ENCODE measurements around the gene DSCAML1. TPM values are rescaled to one million over a fixed set of nuclear protein-coding genes. Genes with fewer than 3 reads are reported as not detected.

The DSCAML1 gene
- total RNA-seq, 1 experiment from 2014 or later, result 0.90 TPM

DNA sequence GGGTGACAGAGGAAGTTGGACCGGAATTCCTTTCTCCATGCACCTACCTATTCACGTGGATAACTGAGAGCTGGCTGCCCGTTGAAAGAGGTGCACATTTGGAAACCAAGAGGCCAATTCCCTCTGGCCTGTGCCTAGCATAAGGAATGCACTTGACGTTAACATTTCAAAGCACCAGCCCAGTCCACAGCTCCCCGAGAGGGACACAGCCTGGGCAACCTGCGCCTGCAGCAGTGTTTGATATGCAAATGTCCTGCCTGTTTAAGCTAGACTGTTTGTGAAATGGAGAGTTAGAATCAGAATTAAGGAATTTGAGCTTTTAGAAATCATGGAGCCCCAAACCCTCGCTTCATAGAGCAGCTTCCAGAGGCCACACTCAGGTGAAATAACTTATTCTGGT is 126.1 kb downstream of the DSCAML1 start:
- H3K36me3 Mint-ChIP-seq, result no peaks in the 10 kb centered on the region
- peak overlapping the region; percentile 29; the same call in 1 of the 2 replicates for H3K4me3 Mint-ChIP-seq
- H3K4me1 Mint-ChIP-seq, result peaks cover 45% of the 10 kb centered on the region
- TF ChIP-seq, protein P1, sequence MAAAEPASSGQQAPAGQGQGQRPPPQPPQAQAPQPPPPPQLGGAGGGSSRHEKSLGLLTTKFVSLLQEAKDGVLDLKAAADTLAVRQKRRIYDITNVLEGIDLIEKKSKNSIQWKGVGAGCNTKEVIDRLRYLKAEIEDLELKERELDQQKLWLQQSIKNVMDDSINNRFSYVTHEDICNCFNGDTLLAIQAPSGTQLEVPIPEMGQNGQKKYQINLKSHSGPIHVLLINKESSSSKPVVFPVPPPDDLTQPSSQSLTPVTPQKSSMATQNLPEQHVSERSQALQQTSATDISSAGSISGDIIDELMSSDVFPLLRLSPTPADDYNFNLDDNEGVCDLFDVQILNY (CRISPR knock-in tag; IDR thresholded peaks at IDR 0.05), result no peak
- ATAC-seq (peak; percentile 91), DNase-seq (ENCODE audit: low spot score) (peak; percentile 70)
- POLR2A ChIA-PET, result interaction anchor here (1.0 to 1.5 kb wide), 2 partner anchors 47 to 492 kb away, joined by 3 to 5 read pairs; partner anchors contain the start of gene SIDT2
- CTCF ChIA-PET, result interaction anchor here (0.6 to 2.1 kb wide), 4 partner anchors 105 to 245 kb away, joined by 3 to 6 read pairs (median 4); no protein-coding TSS in a partner anchor
- H3K27me3 Mint-ChIP-seq (ENCODE audit: low read depth), result peaks cover 9% of the 10 kb centered on the region
- no peaks in the 10 kb centered on the region for H3K9me3 Mint-ChIP-seq
- peak overlapping the region; percentile 64; the same call in 1 of the 2 replicates for H3K27ac Mint-ChIP-seq

DNA sequence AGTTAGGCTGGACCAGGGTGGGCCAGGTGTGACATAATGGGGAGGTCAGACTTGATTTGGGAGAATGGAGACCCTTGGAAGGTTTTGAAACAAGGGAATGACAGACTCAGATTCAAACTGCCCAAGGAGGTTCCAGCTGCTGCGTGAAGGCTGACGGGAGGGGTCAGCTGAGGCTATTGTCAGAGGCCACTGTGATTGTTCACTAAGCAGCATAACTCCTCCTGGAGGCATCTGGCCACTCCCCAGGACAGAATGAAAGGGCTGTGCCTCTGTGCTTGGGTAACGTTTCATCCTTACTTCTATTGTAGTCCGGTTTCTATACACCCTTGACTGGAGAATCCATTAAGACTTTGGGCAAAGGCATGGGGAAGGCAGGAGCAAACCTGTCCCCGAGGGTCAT is 126.6 kb downstream of the DSCAML1 start:
- peak overlapping the region; percentile 29; the same call in 1 of the 2 replicates for H3K4me3 Mint-ChIP-seq
- CTCF ChIA-PET, result interaction anchor here (1.0 to 2.1 kb wide), 3 partner anchors 137 to 244 kb away, joined by 3 to 6 read pairs (median 6); no protein-coding TSS in a partner anchor
- peaks cover 45% of the 10 kb centered on the region for H3K4me1 Mint-ChIP-seq
- ATAC-seq (peak; percentile 14), DNase-seq (ENCODE audit: low spot score) (no peak)
- H3K27ac Mint-ChIP-seq, result peak overlapping the region; percentile 64; the same call in 1 of the 2 replicates
- H3K36me3 Mint-ChIP-seq, result no peaks in the 10 kb centered on the region
- POLR2A ChIA-PET, result interaction anchor here (0.6 to 1.5 kb wide), 3 partner anchors 47 to 745 kb away, joined by 3 to 5 read pairs (median 4); partner anchors contain the start of gene SIDT2
- peaks cover 7% of the 10 kb centered on the region for H3K27me3 Mint-ChIP-seq (ENCODE audit: low read depth)
- TF ChIP-seq MYBL2 (CRISPR knock-in tag; IDR thresholded peaks at IDR 0.05) (no peak), ZNF219 (CRISPR knock-in tag; IDR thresholded peaks at IDR 0.05; ENCODE audit: borderline replicate concordance) (no peak), ZNF121 (CRISPR knock-in tag; IDR thresholded peaks at IDR 0.05) (no peak), ZNF671 (CRISPR knock-in tag; IDR thresholded peaks at IDR 0.05) (no peak), ZNF317 (CRISPR knock-in tag; IDR thresholded peaks at IDR 0.05; ENCODE audit: borderline replicate concordance, low read depth) (no peak)
- TF ChIP-seq, protein P2, sequence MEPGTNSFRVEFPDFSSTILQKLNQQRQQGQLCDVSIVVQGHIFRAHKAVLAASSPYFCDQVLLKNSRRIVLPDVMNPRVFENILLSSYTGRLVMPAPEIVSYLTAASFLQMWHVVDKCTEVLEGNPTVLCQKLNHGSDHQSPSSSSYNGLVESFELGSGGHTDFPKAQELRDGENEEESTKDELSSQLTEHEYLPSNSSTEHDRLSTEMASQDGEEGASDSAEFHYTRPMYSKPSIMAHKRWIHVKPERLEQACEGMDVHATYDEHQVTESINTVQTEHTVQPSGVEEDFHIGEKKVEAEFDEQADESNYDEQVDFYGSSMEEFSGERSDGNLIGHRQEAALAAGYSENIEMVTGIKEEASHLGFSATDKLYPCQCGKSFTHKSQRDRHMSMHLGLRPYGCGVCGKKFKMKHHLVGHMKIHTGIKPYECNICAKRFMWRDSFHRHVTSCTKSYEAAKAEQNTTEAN (CRISPR knock-in tag; IDR thresholded peaks at IDR 0.05), result no peak
- TF ChIP-seq, protein P3, sequence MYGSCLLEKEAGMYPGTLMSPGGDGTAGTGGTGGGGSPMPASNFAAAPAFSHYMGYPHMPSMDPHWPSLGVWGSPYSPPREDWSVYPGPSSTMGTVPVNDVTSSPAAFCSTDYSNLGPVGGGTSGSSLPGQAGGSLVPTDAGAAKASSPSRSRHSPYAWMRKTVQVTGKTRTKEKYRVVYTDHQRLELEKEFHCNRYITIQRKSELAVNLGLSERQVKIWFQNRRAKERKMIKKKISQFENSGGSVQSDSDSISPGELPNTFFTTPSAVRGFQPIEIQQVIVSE (CRISPR knock-in tag; IDR thresholded peaks at IDR 0.05; ENCODE audit: borderline replicate concordance), result no peak
- TF ChIP-seq, protein P4, sequence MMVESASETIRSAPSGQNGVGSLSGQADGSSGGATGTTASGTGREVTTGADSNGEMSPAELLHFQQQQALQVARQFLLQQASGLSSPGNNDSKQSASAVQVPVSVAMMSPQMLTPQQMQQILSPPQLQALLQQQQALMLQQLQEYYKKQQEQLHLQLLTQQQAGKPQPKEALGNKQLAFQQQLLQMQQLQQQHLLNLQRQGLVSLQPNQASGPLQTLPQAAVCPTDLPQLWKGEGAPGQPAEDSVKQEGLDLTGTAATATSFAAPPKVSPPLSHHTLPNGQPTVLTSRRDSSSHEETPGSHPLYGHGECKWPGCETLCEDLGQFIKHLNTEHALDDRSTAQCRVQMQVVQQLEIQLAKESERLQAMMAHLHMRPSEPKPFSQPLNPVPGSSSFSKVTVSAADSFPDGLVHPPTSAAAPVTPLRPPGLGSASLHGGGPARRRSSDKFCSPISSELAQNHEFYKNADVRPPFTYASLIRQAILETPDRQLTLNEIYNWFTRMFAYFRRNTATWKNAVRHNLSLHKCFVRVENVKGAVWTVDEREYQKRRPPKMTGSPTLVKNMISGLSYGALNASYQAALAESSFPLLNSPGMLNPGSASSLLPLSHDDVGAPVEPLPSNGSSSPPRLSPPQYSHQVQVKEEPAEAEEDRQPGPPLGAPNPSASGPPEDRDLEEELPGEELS (CRISPR knock-in tag; IDR thresholded peaks at IDR 0.05), result no peak
- TF ChIP-seq, protein P5, sequence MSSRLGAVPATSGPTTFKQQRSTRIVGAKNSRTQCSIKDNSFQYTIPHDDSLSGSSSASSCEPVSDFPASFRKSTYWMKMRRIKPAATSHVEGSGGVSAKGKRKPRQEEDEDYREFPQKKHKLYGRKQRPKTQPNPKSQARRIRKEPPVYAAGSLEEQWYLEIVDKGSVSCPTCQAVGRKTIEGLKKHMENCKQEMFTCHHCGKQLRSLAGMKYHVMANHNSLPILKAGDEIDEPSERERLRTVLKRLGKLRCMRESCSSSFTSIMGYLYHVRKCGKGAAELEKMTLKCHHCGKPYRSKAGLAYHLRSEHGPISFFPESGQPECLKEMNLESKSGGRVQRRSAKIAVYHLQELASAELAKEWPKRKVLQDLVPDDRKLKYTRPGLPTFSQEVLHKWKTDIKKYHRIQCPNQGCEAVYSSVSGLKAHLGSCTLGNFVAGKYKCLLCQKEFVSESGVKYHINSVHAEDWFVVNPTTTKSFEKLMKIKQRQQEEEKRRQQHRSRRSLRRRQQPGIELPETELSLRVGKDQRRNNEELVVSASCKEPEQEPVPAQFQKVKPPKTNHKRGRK (CRISPR knock-in tag; IDR thresholded peaks at IDR 0.05; ENCODE audit: borderline replicate concordance), result no peak
- TF ChIP-seq, protein P6, sequence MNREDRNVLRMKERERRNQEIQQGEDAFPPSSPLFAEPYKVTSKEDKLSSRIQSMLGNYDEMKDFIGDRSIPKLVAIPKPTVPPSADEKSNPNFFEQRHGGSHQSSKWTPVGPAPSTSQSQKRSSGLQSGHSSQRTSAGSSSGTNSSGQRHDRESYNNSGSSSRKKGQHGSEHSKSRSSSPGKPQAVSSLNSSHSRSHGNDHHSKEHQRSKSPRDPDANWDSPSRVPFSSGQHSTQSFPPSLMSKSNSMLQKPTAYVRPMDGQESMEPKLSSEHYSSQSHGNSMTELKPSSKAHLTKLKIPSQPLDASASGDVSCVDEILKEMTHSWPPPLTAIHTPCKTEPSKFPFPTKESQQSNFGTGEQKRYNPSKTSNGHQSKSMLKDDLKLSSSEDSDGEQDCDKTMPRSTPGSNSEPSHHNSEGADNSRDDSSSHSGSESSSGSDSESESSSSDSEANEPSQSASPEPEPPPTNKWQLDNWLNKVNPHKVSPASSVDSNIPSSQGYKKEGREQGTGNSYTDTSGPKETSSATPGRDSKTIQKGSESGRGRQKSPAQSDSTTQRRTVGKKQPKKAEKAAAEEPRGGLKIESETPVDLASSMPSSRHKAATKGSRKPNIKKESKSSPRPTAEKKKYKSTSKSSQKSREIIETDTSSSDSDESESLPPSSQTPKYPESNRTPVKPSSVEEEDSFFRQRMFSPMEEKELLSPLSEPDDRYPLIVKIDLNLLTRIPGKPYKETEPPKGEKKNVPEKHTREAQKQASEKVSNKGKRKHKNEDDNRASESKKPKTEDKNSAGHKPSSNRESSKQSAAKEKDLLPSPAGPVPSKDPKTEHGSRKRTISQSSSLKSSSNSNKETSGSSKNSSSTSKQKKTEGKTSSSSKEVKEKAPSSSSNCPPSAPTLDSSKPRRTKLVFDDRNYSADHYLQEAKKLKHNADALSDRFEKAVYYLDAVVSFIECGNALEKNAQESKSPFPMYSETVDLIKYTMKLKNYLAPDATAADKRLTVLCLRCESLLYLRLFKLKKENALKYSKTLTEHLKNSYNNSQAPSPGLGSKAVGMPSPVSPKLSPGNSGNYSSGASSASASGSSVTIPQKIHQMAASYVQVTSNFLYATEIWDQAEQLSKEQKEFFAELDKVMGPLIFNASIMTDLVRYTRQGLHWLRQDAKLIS (CRISPR knock-in tag; IDR thresholded peaks at IDR 0.05; ENCODE audit: borderline replicate concordance), result no peak
- TF ChIP-seq, protein P7, sequence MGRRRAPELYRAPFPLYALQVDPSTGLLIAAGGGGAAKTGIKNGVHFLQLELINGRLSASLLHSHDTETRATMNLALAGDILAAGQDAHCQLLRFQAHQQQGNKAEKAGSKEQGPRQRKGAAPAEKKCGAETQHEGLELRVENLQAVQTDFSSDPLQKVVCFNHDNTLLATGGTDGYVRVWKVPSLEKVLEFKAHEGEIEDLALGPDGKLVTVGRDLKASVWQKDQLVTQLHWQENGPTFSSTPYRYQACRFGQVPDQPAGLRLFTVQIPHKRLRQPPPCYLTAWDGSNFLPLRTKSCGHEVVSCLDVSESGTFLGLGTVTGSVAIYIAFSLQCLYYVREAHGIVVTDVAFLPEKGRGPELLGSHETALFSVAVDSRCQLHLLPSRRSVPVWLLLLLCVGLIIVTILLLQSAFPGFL (CRISPR knock-in tag; IDR thresholded peaks at IDR 0.05; ENCODE audit: borderline replicate concordance), result no peak
- TF ChIP-seq, protein P8, sequence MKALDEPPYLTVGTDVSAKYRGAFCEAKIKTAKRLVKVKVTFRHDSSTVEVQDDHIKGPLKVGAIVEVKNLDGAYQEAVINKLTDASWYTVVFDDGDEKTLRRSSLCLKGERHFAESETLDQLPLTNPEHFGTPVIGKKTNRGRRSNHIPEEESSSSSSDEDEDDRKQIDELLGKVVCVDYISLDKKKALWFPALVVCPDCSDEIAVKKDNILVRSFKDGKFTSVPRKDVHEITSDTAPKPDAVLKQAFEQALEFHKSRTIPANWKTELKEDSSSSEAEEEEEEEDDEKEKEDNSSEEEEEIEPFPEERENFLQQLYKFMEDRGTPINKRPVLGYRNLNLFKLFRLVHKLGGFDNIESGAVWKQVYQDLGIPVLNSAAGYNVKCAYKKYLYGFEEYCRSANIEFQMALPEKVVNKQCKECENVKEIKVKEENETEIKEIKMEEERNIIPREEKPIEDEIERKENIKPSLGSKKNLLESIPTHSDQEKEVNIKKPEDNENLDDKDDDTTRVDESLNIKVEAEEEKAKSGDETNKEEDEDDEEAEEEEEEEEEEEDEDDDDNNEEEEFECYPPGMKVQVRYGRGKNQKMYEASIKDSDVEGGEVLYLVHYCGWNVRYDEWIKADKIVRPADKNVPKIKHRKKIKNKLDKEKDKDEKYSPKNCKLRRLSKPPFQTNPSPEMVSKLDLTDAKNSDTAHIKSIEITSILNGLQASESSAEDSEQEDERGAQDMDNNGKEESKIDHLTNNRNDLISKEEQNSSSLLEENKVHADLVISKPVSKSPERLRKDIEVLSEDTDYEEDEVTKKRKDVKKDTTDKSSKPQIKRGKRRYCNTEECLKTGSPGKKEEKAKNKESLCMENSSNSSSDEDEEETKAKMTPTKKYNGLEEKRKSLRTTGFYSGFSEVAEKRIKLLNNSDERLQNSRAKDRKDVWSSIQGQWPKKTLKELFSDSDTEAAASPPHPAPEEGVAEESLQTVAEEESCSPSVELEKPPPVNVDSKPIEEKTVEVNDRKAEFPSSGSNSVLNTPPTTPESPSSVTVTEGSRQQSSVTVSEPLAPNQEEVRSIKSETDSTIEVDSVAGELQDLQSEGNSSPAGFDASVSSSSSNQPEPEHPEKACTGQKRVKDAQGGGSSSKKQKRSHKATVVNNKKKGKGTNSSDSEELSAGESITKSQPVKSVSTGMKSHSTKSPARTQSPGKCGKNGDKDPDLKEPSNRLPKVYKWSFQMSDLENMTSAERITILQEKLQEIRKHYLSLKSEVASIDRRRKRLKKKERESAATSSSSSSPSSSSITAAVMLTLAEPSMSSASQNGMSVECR (CRISPR knock-in tag; IDR thresholded peaks at IDR 0.05; ENCODE audit: borderline replicate concordance), result no peak
- no peaks in the 10 kb centered on the region for H3K9me3 Mint-ChIP-seq
